ENCODE results near the gene TYW1.
"Not testable (repeated sequence)": the region's sequence is repeated elsewhere in the genome, so short reads cannot be mapped to it uniquely, and the experiment has no call there.

The TYW1 gene

DNA sequence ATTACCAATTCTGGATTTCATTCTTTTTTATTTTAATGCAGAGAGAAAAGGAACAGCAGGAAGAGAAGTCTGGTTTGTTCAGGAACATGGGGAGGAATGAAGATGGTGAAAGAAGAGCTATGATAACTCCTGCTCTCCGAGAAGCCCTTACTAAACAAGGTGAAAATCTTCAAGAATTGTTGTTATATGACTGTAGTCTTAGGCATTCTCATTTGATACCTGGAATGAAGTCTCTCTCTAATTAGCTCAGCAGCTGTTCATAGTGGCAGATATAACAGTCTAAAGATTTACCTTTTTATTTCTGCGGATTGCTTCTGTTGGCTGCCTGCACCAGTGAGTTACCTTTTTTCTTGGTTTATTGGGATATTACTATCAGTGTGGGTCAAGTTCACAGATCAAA, 53.3 kb downstream of the TYW1 start:
- DNase-seq, result not testable (repeated sequence)

GRCh38 chr7:67052161-67052560, 55.5 kb downstream of the TYW1 start:
- not testable (repeated sequence) for DNase-seq

GRCh38 chr7:67056683-67057082, 60.0 kb downstream of the TYW1 start:
- no peak for DNase-seq

DNA sequence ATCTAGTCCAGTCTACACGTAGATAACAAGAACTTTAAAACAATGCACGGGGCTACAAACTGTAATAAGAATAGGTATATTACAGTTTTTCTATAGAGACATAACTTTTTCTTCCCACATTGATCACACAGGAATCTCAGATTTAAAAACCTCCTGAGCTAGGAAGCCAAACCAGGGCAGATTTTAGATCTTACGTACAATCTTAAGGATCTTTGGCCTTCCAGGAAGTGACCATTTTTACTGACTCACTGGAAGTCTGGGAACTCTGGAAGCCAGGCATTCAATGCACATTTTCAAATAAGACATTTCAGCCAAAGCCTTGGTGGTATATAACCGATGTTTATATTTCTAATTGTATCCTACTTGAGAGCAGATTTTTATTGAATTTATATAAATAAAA, 64.7 kb downstream of the TYW1 start:
- DNase-seq, result not testable (repeated sequence)

- DNase-seq, result not testable (repeated sequence)
These were observed 66.2 kb downstream of the TYW1 start for GRCh38 chr7:67062802-67063201.

DNA sequence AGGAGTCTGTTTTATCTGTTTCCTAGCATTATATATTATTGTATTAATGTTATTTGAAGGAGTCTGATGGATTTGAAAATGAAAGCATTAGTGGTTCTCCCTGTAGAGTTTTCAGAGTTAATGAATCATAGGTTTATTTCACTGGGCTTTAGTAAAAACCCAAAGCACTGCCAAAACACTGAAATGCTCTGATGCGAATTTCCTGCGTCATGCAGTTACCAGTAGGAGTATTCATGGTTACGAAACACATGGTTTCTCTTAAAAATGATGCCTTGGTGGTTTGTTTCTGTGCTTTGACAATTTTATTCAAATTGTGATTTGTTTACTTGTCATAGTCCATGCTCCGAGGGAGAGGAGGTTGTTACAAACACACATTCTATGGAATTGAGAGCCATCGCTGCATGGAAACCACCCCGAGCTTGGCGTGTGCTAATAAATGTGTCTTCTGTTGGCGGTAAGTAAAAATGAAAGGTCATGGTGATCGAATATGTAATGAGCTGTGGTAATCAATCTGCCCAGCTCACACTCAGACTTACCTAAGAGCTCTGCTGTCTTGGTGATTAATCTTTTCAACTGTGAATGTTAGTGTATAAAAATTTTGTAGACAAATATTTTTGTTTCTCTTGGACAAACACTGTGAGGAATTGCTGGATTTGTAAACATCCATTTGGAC, 70.5 kb downstream of the TYW1 start:
- not testable (repeated sequence) for DNase-seq

- not testable (repeated sequence) for DNase-seq
These were observed 79.5 kb downstream of the TYW1 start for GRCh38 chr7:67076120-67076519.

DNA sequence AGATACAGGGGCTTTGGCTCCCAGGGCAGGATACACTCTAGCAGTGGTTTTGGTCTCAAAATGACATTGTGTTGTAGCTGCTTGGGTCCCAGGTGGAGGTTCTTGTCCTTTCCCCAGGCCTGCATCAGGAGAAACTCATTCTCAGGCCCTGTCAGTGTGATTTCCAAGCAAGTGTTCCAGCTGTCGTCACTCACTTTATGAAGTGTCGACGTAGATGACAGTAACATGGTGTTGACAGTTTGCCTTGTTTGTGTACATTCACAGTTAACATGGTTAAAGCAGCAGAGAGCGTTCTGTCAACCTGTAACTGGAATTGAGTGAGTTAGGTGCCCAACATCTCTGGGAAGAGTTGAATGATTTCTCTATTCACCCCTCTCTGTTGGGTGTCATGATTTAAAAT, 86.2 kb downstream of the TYW1 start:
- DNase-seq, result not testable (repeated sequence)

GRCh38 chr7:67089261-67089660, 92.6 kb downstream of the TYW1 start:
- not testable (repeated sequence) for DNase-seq

- DNase-seq, result not testable (repeated sequence)
These were observed 94.4 kb downstream of the TYW1 start for GRCh38 chr7:67091053-67091452.

DNA sequence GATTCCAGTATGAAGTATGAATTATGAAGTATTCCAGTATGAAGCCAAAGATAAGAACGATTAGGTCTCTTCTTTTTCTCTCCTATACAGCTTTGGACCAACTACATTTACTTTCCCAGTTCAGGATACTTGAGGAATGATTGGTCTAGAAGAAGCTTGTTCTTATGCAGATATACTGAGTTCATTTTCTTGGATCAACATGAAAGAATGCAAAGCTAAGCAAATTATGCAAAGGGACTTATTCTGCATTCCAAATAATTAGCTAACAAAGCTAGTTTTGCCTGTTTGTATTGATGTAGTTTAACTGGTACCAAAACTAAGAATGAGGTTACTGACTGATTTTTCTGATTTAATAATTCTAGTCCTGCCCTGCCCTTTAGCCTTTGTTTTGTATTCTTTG, 101.4 kb downstream of the TYW1 start:
- DNase-seq, result not testable (repeated sequence)

DNA sequence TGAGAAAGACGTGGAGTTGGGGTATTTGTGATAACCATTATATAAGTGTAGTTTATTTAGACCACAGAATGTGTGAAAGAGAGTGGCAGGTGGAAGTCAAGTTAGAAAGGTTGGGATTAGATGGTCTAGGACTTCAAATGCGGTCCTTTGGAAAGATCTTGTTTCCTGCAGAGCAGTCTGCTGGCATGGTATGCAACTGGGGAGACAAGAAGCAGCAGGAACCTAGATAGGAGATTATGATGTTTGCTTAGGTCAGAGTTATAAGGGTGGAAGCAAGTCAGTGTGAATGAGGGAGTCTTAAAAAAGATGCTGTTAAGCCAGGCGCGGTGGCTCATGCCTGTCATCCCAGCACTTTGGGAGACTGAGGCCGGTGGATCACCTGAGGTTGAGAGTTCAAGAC, 102.8 kb downstream of the TYW1 start:
- not testable (repeated sequence) for DNase-seq

DNA sequence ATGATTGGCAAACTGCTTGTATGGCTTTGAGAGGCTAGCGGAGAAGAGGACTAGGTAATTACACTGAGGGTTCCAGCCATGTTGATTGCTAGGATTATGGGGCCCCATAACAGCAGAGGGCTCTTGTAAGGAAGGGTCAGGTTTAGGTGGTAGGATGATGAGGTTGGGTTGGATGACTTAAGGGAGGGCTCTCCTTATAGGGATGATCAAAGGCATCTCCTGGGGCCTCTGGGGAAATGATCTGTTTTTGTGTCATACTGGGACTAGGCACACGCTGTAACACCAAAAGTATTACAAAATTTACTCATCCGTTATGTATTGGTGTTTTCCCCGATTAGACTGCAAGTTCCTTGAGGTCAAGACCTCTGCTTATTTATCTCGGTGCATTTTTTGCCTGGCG, 103.4 kb downstream of the TYW1 start:
- DNase-seq, result not testable (repeated sequence)

DNA sequence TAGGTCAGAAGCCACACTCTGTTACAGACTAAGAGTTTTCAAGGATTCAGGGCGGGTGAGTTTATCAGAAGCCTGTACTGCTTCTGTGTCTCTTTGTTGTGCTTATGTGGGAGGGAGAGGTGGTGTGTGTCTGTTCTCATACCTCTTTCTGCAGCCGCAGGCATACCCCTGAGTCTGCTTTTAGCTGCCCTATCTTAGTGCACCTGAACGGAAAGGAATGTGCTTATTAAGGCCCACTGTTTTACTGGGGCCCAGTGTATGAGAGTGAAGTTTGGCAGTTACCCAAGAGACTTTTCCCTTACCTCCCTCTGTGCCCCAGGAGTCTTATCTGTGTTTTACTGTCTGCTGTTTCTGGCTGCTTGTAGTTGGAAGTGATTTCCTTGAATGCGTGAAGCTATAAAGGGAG, 104.3 kb downstream of the TYW1 start:
- DNase-seq, result no peak

DNA sequence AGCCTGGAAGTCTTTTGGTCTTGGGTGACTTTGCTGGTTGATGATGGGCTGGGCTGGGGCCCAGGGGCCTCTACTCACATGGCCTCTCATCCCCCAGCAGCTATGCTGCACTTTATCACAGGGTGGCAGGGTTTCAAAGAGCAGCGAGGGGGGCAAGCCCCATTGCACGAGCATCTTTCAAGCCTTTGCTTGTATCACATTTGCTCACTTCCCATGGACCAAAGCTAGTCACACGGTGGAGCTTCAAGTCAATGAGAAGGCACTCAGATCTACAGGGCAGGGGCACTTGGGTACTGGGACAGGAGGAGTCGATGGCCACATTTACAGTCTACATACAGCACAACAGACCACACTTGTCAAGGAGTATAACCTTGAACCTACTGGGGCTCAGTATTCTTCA, 108.3 kb downstream of the TYW1 start:
- not testable (repeated sequence) for DNase-seq

DNA sequence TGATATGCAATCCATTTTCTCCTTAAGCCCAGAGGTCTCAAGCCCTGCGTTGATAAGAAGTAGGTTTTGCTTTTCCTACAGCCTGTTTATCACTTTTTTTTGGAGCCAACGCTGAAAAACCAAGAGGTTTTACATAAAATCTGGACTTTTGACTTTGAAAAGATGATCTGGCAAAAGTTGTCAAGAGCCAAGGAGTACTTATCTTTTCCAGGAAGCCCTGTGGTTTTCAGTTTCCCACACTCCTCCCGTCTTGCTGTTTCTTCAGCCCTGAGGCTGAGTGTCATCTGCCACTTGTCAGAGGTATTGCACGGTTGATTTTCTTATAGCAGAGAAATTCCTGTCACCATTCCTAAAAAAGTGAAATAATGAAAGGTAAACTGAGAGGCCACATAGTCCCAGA, 108.7 kb downstream of the TYW1 start:
- no peak for DNase-seq

DNA sequence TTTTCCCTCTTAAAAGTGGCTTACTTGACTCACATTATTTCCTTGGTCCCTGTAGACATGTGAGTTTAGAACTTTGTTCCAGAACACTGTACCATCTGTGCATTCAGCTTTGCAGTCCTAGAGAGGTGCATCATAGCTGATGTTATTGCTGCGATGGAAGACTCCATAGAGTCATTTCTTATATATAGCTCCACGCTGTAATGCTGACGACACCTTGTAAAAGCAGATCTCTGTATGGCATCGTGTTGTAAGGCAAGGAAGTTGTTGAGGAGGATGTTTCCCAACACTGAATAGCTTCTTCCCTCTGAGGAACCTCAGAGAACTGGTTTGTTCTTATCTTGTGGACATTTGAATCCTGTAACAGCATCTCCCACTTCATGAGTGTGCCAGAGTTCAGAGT, 109.6 kb downstream of the TYW1 start:
- DNase-seq, result not testable (repeated sequence)

DNA sequence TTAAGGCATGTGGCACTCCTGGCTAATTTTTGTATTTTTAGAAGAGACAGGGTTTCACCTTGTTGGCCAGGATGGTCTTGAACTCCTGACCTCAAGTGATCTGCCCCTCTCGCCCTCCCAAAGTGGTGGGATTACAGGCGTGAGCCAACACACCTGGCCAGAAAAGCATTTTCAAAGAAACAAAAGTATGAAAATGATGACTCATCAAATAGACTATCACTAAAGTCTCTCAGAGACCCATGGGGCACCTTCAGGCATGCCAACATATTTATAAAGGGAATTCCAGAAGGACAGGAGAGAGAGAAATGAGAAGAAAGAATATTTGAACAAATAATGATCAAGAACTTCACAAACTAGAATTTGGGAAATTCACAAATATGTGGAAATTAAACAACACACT, 114.7 kb downstream of the TYW1 start:
- DNase-seq, result not testable (repeated sequence)

GRCh38 chr7:67114483-67115246, 118.0 kb downstream of the TYW1 start:
- DNase-seq, result not testable (repeated sequence)

DNA sequence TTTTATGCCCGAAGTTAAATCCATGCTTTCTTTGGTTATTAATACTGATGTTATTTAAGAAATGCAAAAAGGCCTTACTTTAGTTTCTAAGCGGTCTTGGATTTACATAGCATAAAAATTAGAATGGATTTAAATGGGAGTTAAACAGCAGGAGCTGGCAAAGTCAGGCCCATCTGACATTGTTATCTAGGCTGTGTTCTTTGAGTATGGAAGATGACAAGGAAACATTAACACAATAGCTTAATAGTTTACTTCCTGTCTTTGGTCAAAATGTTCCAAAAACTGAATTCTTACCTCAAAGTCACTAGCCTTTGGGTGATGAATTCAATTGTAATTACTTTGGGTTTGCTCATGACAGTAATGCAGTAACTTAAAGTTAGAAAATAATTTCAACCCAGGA, 123.9 kb downstream of the TYW1 start:
- DNase-seq, result not testable (repeated sequence)

DNA sequence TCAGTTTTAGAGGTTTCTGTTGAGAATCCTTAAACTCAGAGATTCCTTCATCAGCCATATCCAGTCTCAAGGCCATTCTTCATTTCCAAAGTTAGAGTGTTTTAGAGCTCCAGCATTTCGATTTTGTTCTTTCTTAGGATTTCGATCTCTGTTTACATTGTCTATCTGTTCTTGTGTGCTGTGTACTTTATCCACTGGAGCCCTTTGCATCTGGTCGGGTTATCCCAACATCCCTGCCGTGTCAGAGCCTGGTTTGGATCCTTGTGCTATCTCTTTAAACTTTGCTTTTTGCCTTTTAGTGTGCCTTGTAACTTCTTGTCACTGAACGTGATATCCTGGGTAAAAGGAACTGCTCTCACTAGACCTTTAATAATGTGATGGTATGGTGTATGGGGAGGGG, 131.6 kb downstream of the TYW1 start:
- not testable (repeated sequence) for DNase-seq

- DNase-seq, result not testable (repeated sequence)
These were observed 134.1 kb downstream of the TYW1 start for GRCh38 chr7:67130766-67131165.

DNA sequence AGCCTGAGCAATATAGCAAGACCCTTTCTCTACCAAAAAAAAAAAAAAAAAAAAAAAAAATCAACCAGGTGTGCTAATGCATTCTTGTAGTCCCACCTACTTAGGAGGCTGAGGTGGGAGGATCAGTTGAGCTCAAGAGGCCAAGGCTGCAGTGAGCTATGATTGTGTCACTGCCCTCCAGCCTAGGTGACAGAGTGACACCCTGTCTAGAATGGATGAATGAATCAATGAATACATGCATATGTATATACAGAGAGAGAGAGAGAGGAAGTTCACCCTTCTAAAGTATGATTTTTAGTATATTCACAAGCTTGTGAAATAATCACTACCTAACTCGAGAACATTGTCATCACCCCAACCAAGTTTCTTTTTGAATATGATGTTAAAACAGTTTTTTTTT, 138.3 kb downstream of the TYW1 start:
- not testable (repeated sequence) for DNase-seq
